Mesenchymal stem cell (in vitro differentiated cells and primary cell): ENCODE measurements around the gene GNPTG.
A peak's percentile ranks its signal among the peaks of the same experiment; 100 is the strongest.

ENCODE experiments used
- DNase-seq: peaks from one replicate; pipeline ENCODE4 v3.0.0-alpha.2; 2013
- H2AFZ ChIP-seq: one replicate; pipeline ENCODE4 v1.6.1; 2013; ENCODE audit warnings: low read depth, mild to moderate bottlenecking, control low read depth, inconsistent platforms, low read length, moderate library complexity
- H2AK5ac ChIP-seq: 2 replicates; pipeline ENCODE4 v1.6.1; 2013; ENCODE audit warnings: low read length, moderate library complexity, mild to moderate bottlenecking, inconsistent platforms; ENCODE audit not compliant: severe bottlenecking
- H2BK120ac ChIP-seq: one replicate; pipeline ENCODE4 v1.6.1; 2013; ENCODE audit warnings: low read depth, mild to moderate bottlenecking, inconsistent platforms, low read length, moderate library complexity
- H2BK12ac ChIP-seq, 2 experiments: one replicate each; pipeline ENCODE4 v1.6.1; 2013; ENCODE audit warnings: inconsistent platforms in 2 of 2, low read length in 2 of 2, mild to moderate bottlenecking in 2 of 2, moderate library complexity in 2 of 2, control low read depth in 1 of 2
- H2BK15ac ChIP-seq: one replicate; pipeline ENCODE4 v1.6.1; 2013; ENCODE audit warnings: mild to moderate bottlenecking, low read depth, inconsistent platforms; ENCODE audit not compliant: poor library complexity, severe bottlenecking
- H2BK5ac ChIP-seq: 2 replicates; pipeline ENCODE4 v1.6.1; 2013; ENCODE audit warnings: low read depth, mild to moderate bottlenecking, low read length, control low read depth, inconsistent platforms; ENCODE audit not compliant: poor library complexity, severe bottlenecking
- H3K14ac ChIP-seq, 2 experiments: one replicate each; pipeline ENCODE4 v1.6.1; 2013; ENCODE audit warnings: inconsistent platforms in 2 of 2, low read length in 2 of 2, control low read depth in 1 of 2, mild to moderate bottlenecking in 1 of 2, moderate library complexity in 1 of 2
- H3K18ac ChIP-seq, 2 experiments: one replicate each; pipeline ENCODE4 v1.6.1; 2013; ENCODE audit warnings: inconsistent platforms in 2 of 2, low read length in 2 of 2, control low read depth in 1 of 2, low read depth in 1 of 2, mild to moderate bottlenecking in 1 of 2
- H3K23ac ChIP-seq, 2 experiments: one replicate each; pipeline ENCODE4 v1.6.1; 2013; ENCODE audit warnings: inconsistent platforms in 2 of 2, low read length in 2 of 2, mild to moderate bottlenecking in 2 of 2, moderate library complexity in 2 of 2, control low read depth in 1 of 2
- H3K27ac ChIP-seq: 2 replicates; pipeline ENCODE4 v1.5.1; 2013; ENCODE audit warnings: mild to moderate bottlenecking, moderate library complexity, low read length, control low read depth, inconsistent platforms; ENCODE audit not compliant: poor library complexity, severe bottlenecking
- H3K27me3 ChIP-seq, 2 experiments: 2 replicates each; pipeline versions ENCODE4 v1.6.1 to v1.7.0; 2013; ENCODE audit warnings: low read length in 2 of 2, mild to moderate bottlenecking in 2 of 2, moderate library complexity in 2 of 2, control low read depth in 1 of 2, inconsistent platforms in 1 of 2; ENCODE audit not compliant: control insufficient read depth in 1 of 2, insufficient read depth in 1 of 2
- H3K36me3 ChIP-seq, 2 experiments: 2 replicates each; pipeline versions ENCODE4 v1.6.1 to v1.7.0; 2013; ENCODE audit warnings: low read length in 2 of 2, control low read depth in 1 of 2, inconsistent platforms in 1 of 2, low read depth in 1 of 2, mild to moderate bottlenecking in 1 of 2; ENCODE audit not compliant: insufficient read depth in 2 of 2, control insufficient read depth in 1 of 2
- H3K4ac ChIP-seq, 2 experiments: one replicate each; pipeline ENCODE4 v1.6.1; 2013; ENCODE audit warnings: inconsistent platforms in 2 of 2, low read length in 2 of 2, mild to moderate bottlenecking in 2 of 2, moderate library complexity in 2 of 2, control low read depth in 1 of 2, low read depth in 1 of 2
- H3K4me1 ChIP-seq: 2 replicates; pipeline ENCODE4 v1.6.1; 2013; ENCODE audit warnings: low read depth, low read length, control low read depth; ENCODE audit not compliant: control insufficient read depth, insufficient read depth
- H3K4me2 ChIP-seq: 2 replicates; pipeline ENCODE4 v1.6.1; 2013; ENCODE audit warnings: low read length, mild to moderate bottlenecking, inconsistent platforms; ENCODE audit not compliant: poor library complexity, severe bottlenecking
- H3K4me3 ChIP-seq, 2 experiments: 2 replicates each; pipeline versions ENCODE4 v1.5.1 to v1.7.0; 2013; ENCODE audit warnings: low read length in 2 of 2, mild to moderate bottlenecking in 2 of 2, control low read depth in 1 of 2, low read depth in 1 of 2; ENCODE audit not compliant: insufficient read depth in 1 of 2
- H3K79me1 ChIP-seq: replicated peaks from 2 replicates; pipeline ENCODE4 v1.6.1; 2013; ENCODE audit warnings: mild to moderate bottlenecking, control low read depth, low read length, inconsistent platforms; ENCODE audit not compliant: poor library complexity, severe bottlenecking
- H3K9ac ChIP-seq: 2 replicates; pipeline ENCODE4 v1.7.0; 2013; ENCODE audit warnings: mild to moderate bottlenecking, low read length, moderate library complexity
- H3K9me3 ChIP-seq: 2 replicates; pipeline ENCODE4 v1.7.0; 2013; ENCODE audit warnings: mild to moderate bottlenecking, low read length; ENCODE audit not compliant: control insufficient read depth
- H4K8ac ChIP-seq: one replicate; pipeline ENCODE4 v1.6.1; 2013; ENCODE audit warnings: inconsistent platforms, mild to moderate bottlenecking, low read length, moderate library complexity
- H4K91ac ChIP-seq: one replicate; pipeline ENCODE4 v1.6.1; 2013; ENCODE audit warnings: mild to moderate bottlenecking, low read length, inconsistent platforms
- WGBS: methylation state at CpG from one replicate; pipeline ENCODE4 v1.1.7; 2013; ENCODE audit warnings: mixed read lengths; 5-methylcytosine and 5-hydroxymethylcytosine counted together

The GNPTG gene

GRCh38 chr16:1332618-1333148 is 19.0 kb upstream of the GNPTG start:
- H2AFZ ChIP-seq, result peak overlapping the region; percentile 15
- H3K36me3 ChIP-seq, result peaks cover 0 to 2% of the 10 kb centered on the region in 2 experiments
- peak overlapping the region; percentile 74 for H2BK120ac ChIP-seq
- H2BK15ac ChIP-seq, result peak overlapping the region; percentile 95
- no peak for DNase-seq
- peaks cover 66 to 69% of the 10 kb centered on the region in 2 experiments for H3K27me3 ChIP-seq
- peak overlapping the region; percentile 60 to 77 for H3K4ac ChIP-seq
- no peaks in the 10 kb centered on the region for H3K9me3 ChIP-seq
- peaks cover 27% of the 10 kb centered on the region for H3K4me1 ChIP-seq
- peak overlapping the region in 1 of 2 experiments; percentile 29 for H2BK12ac ChIP-seq
- H3K4me3 ChIP-seq, result no peak overlapping the region
- H2AK5ac ChIP-seq, result no peak overlapping the region
- H3K18ac ChIP-seq, result peak overlapping the region; percentile 44 to 74
- H3K14ac ChIP-seq, result no peak overlapping the region
- no peak overlapping the region for H2BK5ac ChIP-seq
- no peaks in the 10 kb centered on the region for H3K79me1 ChIP-seq
- H3K27ac ChIP-seq, result no peak overlapping the region
- no peak overlapping the region for H3K9ac ChIP-seq
- WGBS, result 19% methylated on average over 23 of the region's 26 CpGs
- H4K91ac ChIP-seq, result peak overlapping the region; percentile 83
- no peak overlapping the region for H3K4me2 ChIP-seq
- H3K23ac ChIP-seq, result no peak overlapping the region
- H4K8ac ChIP-seq, result peak overlapping the region; percentile 73

- Histone ChIP-seq H3K9me3 (no peaks in the 10 kb centered on the region), H3K4me2 (peak within 1 kb of the TSS; percentile 20), H3K9ac (no peak within 1 kb of the TSS), H4K8ac (peak within 1 kb of the TSS; percentile 77), H3K18ac (peak within 1 kb of the TSS; percentile 74 to 83), H4K91ac (peak within 1 kb of the TSS; percentile 70), H3K79me1 (no peaks in the 10 kb centered on the region), H2BK5ac (no peak within 1 kb of the TSS), H3K14ac (no peak within 1 kb of the TSS), H3K4ac (peak within 1 kb of the TSS in 1 of 2 experiments; percentile 77), H2BK12ac (peak within 1 kb of the TSS in 1 of 2 experiments; percentile 37), H2AK5ac (no peak within 1 kb of the TSS), H3K23ac (peak within 1 kb of the TSS in 1 of 2 experiments; percentile 67), H3K27ac (no peak within 1 kb of the TSS), H3K36me3 (no peaks in the 10 kb centered on the region), H2AFZ (peak within 1 kb of the TSS; percentile 18), H2BK15ac (peak within 1 kb of the TSS; percentile 95), H3K4me1 (peaks cover 28% of the 10 kb centered on the region), H3K4me3 (peak within 1 kb of the TSS in 1 of 2 experiments; percentile 38), H2BK120ac (peak within 1 kb of the TSS; percentile 74), H3K27me3 (peaks cover 71 to 72% of the 10 kb centered on the region in 2 experiments)
- peak; percentile 44 for DNase-seq
- 9% methylated on average over 40 of the region's 83 CpGs for WGBS
Observed at GRCh38 chr16:1333149-1333812, 18.4 kb upstream of the GNPTG start, which contains the start of gene BAIAP3. Gene BAIAP3, plus strand, starts transcription at chr16:1333645. Its CDS starts 4,905 bp downstream, at chr16:1338550.

GRCh38 chr16:1333854-1334700 is 17.7 kb upstream of the GNPTG start:
- Histone ChIP-seq H4K91ac (peak overlapping the region; percentile 30), H2BK120ac (no peak overlapping the region), H3K4ac (no peak overlapping the region), H3K18ac (peak overlapping the region; percentile 59 to 63), H3K4me2 (peak overlapping the region; percentile 18), H2BK12ac (peak overlapping the region in 1 of 2 experiments; percentile 25), H4K8ac (peak overlapping the region; percentile 77), H3K27me3 (peaks cover 71 to 78% of the 10 kb centered on the region in 2 experiments), H3K9ac (no peak overlapping the region), H2BK5ac (no peak overlapping the region), H3K4me1 (peaks cover 28% of the 10 kb centered on the region), H3K27ac (no peak overlapping the region), H2AK5ac (no peak overlapping the region), H3K36me3 (no peaks in the 10 kb centered on the region), H2AFZ (peak overlapping the region; percentile 18), H2BK15ac (no peak overlapping the region), H3K79me1 (no peaks in the 10 kb centered on the region), H3K4me3 (peak overlapping the region in 1 of 2 experiments; percentile 16), H3K23ac (peak overlapping the region in 1 of 2 experiments; percentile 67), H3K14ac (no peak overlapping the region), H3K9me3 (no peaks in the 10 kb centered on the region)
- WGBS, result 10% methylated on average over 43 of the region's 78 CpGs
- DNase-seq, result no peak

- Histone ChIP-seq H2BK120ac (no peak overlapping the region), H4K8ac (no peak overlapping the region), H3K27ac (no peak overlapping the region), H2AK5ac (no peak overlapping the region), H3K4ac (no peak overlapping the region), H3K18ac (no peak overlapping the region), H2AFZ (no peak overlapping the region), H3K27me3 (peaks cover 71 to 81% of the 10 kb centered on the region in 2 experiments), H3K79me1 (no peaks in the 10 kb centered on the region), H3K14ac (no peak overlapping the region), H3K9ac (no peak overlapping the region), H3K9me3 (no peaks in the 10 kb centered on the region), H3K4me3 (no peak overlapping the region), H2BK12ac (no peak overlapping the region), H2BK15ac (no peak overlapping the region), H3K36me3 (no peaks in the 10 kb centered on the region), H3K4me1 (peaks cover 28% of the 10 kb centered on the region), H2BK5ac (no peak overlapping the region), H4K91ac (peak overlapping the region; percentile 30), H3K4me2 (no peak overlapping the region), H3K23ac (no peak overlapping the region)
- WGBS, result 54% methylated on average over 8 of the region's 9 CpGs
- DNase-seq, result no peak
Observed at GRCh38 chr16:1334739-1335138, 17.0 kb upstream of the GNPTG start.
